GM23248 (cell line): ENCODE measurements around the gene CYTH4. TPM values are rescaled to one million over a fixed set of nuclear protein-coding genes. Genes with fewer than 3 reads are reported as not detected.

Source experiments
- DNase-seq: peaks from one replicate; pipeline ENCODE4 v3.0.0-alpha.2; 2015
- H2AFZ ChIP-seq: fragments of 200-600 bp; sonication (generic); 2 replicates; pipeline ENCODE4 v1.6.1; 2016; ENCODE audit warnings: antibody characterized with exemption
- H3F3A ChIP-seq: fragments of 200-600 bp; sonication (generic); 2 replicates; pipeline ENCODE4 v1.6.1; 2016; ENCODE audit warnings: mild to moderate bottlenecking, antibody characterized with exemption, mixed run types; ENCODE audit not compliant: insufficient read depth
- H3K27ac ChIP-seq: fragments of 200-600 bp; sonication (generic); 2 replicates; pipeline ENCODE4 v1.5.1; 2016; ENCODE audit warnings: mild to moderate bottlenecking
- H3K27me3 ChIP-seq: fragments of 200-600 bp; sonication (generic); replicated peaks from 2 replicates; pipeline ENCODE4 v1.6.1; 2016; ENCODE audit warnings: mild to moderate bottlenecking; ENCODE audit not compliant: insufficient read depth
- H3K36me3 ChIP-seq: fragments of 200-600 bp; sonication (generic); 2 replicates; pipeline ENCODE4 v1.6.1; 2016; ENCODE audit warnings: low read depth, mild to moderate bottlenecking
- H3K4me1 ChIP-seq: fragments of 200-600 bp; sonication (generic); 2 replicates; pipeline ENCODE4 v1.6.1; 2016; ENCODE audit warnings: mild to moderate bottlenecking; ENCODE audit not compliant: insufficient read depth
- H3K4me2 ChIP-seq: fragments of 200-600 bp; sonication (generic); one replicate; pipeline ENCODE4 v1.6.1; 2016; ENCODE audit warnings: mild to moderate bottlenecking; ENCODE audit not compliant: unreplicated experiment
- H3K4me3 ChIP-seq: fragments of 200-600 bp; sonication (generic); 2 replicates; pipeline ENCODE4 v1.5.1; 2016; ENCODE audit warnings: mild to moderate bottlenecking
- H3K79me2 ChIP-seq: fragments of 200-600 bp; sonication (generic); 2 replicates; pipeline ENCODE4 v1.6.1; 2016; ENCODE audit warnings: mild to moderate bottlenecking; ENCODE audit not compliant: insufficient read depth
- H3K9ac ChIP-seq: fragments of 200-600 bp; sonication (generic); 2 replicates; pipeline ENCODE4 v1.6.1; 2016; ENCODE audit warnings: mild to moderate bottlenecking
- H3K9me2 ChIP-seq: fragments of 200-600 bp; sonication (generic); 2 replicates; pipeline ENCODE4 v1.6.1; 2016; ENCODE audit warnings: mixed run types, mild to moderate bottlenecking, moderate library complexity; ENCODE audit not compliant: insufficient read depth
- H3K9me3 ChIP-seq: fragments of 200-600 bp; sonication (generic); one replicate; pipeline ENCODE4 v1.6.1; 2017; ENCODE audit warnings: low read depth
- H4K20me1 ChIP-seq: fragments of 200-600 bp; sonication (generic); 2 replicates; pipeline ENCODE4 v1.6.0; 2016; ENCODE audit not compliant: insufficient read depth
- EZH2 ChIP-seq: fragments of 200-600 bp; sonication (generic); IDR thresholded peaks from 2 replicates; pipeline ENCODE4 v1.6.1; 2018; ENCODE audit warnings: antibody characterized with exemption, mild to moderate bottlenecking; ENCODE audit not compliant: insufficient read depth, poor library complexity, severe bottlenecking
- EZH2phosphoT487 ChIP-seq: fragments of 200-600 bp; sonication (generic); IDR thresholded peaks from 2 replicates; pipeline ENCODE4 v1.6.1; 2018; ENCODE audit warnings: antibody characterized with exemption, moderate library complexity, mild to moderate bottlenecking, low read depth; ENCODE audit not compliant: insufficient read depth
- WGBS, 2 experiments: methylation state at CpG; one replicate each; pipeline ENCODE4 v1.1.6; 2015 to 2017; ENCODE audit warnings: low lambda C conversion rate in 2 of 2, low coverage in 1 of 2; ENCODE audit errors: missing lambda C conversion rate in 2 of 2; 5-methylcytosine and 5-hydroxymethylcytosine counted together
- in situ Hi-C: fragments of 300-500 bp; cut with MboI; formaldehyde crosslinking; loops from 2 replicates; pipeline ENCODE4 v1.15.0; 2020
- polyA plus RNA-seq: library from polyadenylated mRNA; unstranded; fragments of >200 nt; fragmentation: Nextera tagmentation; extraction: Ambion mirVana; gene quantifications from 2 replicates; pipeline ENCODE4 v1.2.1, GENCODE V29; 2016
- total RNA-seq: library from RNA; depleted of rRNA; stranded (reverse); fragments of >200 nt; shearing (Covaris generic); gene quantifications from 2 replicates; pipeline ENCODE4 v1.2.3, GENCODE V29; 2014

Gene CYTH4
- total and polyA plus RNA-seq, 2 experiments from 2014 or later, result not detected

- in situ Hi-C loops, result no loop called here
- Histone ChIP-seq H3F3A (peaks cover 13% of the 10 kb centered on the region), H3K9ac (no peak overlapping the region), H3K36me3 (no peaks in the 10 kb centered on the region), H3K9me3 (no peaks in the 10 kb centered on the region), H3K4me2 (no peak overlapping the region), H3K27ac (no peak overlapping the region), H3K79me2 (no peaks in the 10 kb centered on the region), H3K9me2 (no peaks in the 10 kb centered on the region), H3K4me3 (no peak overlapping the region), H3K4me1 (peaks cover 10% of the 10 kb centered on the region; the same call in 1 of the 2 replicates), H4K20me1 (no peaks in the 10 kb centered on the region), H2AFZ (no peak overlapping the region), H3K27me3 (no peaks in the 10 kb centered on the region)
- DNase-seq, result no peak
- WGBS, 2 experiments, result 79 to 81% methylated on average over 5 of the region's 5 CpGs
- no peak for TF ChIP-seq EZH2phosphoT487
- TF ChIP-seq EZH2, result no peak
These were observed 9.4 kb downstream of the CYTH4 start for GRCh38 chr22:37291559-37292298.

- Histone ChIP-seq H3K79me2 (no peaks in the 10 kb centered on the region), H3K27me3 (no peaks in the 10 kb centered on the region), H3K27ac (no peak overlapping the region), H2AFZ (no peak overlapping the region), H3K9ac (no peak overlapping the region), H3K36me3 (no peaks in the 10 kb centered on the region), H3K4me1 (peaks cover 10% of the 10 kb centered on the region; the same call in 1 of the 2 replicates), H3F3A (peaks cover 13% of the 10 kb centered on the region), H4K20me1 (no peaks in the 10 kb centered on the region), H3K4me2 (no peak overlapping the region), H3K4me3 (no peak overlapping the region), H3K9me3 (no peaks in the 10 kb centered on the region), H3K9me2 (no peaks in the 10 kb centered on the region)
- in situ Hi-C loops, result no loop called here
- no peak for TF ChIP-seq EZH2
- no peak for TF ChIP-seq EZH2phosphoT487
- 81 to 83% methylated on average over 10 to 13 of the region's 13 CpGs for WGBS, 2 experiments
- no peak for DNase-seq
These were observed 10.3 kb downstream of the CYTH4 start for GRCh38 chr22:37292641-37293040.

- Histone ChIP-seq H3K4me2 (no peak overlapping the region), H3F3A (peaks cover 13% of the 10 kb centered on the region), H3K9me3 (no peaks in the 10 kb centered on the region), H3K9me2 (no peaks in the 10 kb centered on the region), H2AFZ (no peak overlapping the region), H3K4me3 (no peak overlapping the region), H3K9ac (no peak overlapping the region), H3K27me3 (no peaks in the 10 kb centered on the region), H4K20me1 (no peaks in the 10 kb centered on the region), H3K79me2 (no peaks in the 10 kb centered on the region), H3K27ac (no peak overlapping the region), H3K36me3 (no peaks in the 10 kb centered on the region), H3K4me1 (peaks cover 10% of the 10 kb centered on the region; the same call in 1 of the 2 replicates)
- 32 to 38% methylated on average over 3 of the region's 3 CpGs for WGBS, 2 experiments
- TF ChIP-seq EZH2 (no peak), EZH2phosphoT487 (no peak)
- no peak for DNase-seq
- in situ Hi-C loops, result no loop called here
These were observed 10.9 kb downstream of the CYTH4 start for GRCh38 chr22:37293172-37293571.

GRCh38 chr22:37294747-37295146 lies 12.4 kb downstream of the CYTH4 start:
- H3K4me2 ChIP-seq, result no peak overlapping the region
- H3F3A ChIP-seq, result peaks cover 13% of the 10 kb centered on the region
- no peaks in the 10 kb centered on the region for H3K36me3 ChIP-seq
- in situ Hi-C loops, result no loop called here
- no peak for DNase-seq
- H2AFZ ChIP-seq, result no peak overlapping the region
- TF ChIP-seq EZH2 (no peak), EZH2phosphoT487 (no peak)
- H3K27ac ChIP-seq, result no peak overlapping the region
- H3K79me2 ChIP-seq, result no peaks in the 10 kb centered on the region
- H4K20me1 ChIP-seq, result no peaks in the 10 kb centered on the region
- no peaks in the 10 kb centered on the region for H3K9me3 ChIP-seq
- no peaks in the 10 kb centered on the region for H3K9me2 ChIP-seq
- H3K4me3 ChIP-seq, result no peak overlapping the region
- no peak overlapping the region for H3K9ac ChIP-seq
- WGBS, 2 experiments, result 60 to 65% methylated on average over 7 to 9 of the region's 9 CpGs
- no peaks in the 10 kb centered on the region for H3K27me3 ChIP-seq
- peaks cover 10% of the 10 kb centered on the region; the same call in 1 of the 2 replicates for H3K4me1 ChIP-seq
